Measurements from ENCODE around the gene BRPF1. TPM values are rescaled to one million over a fixed set of nuclear protein-coding genes. Genes with fewer than 3 reads are reported as not detected.
A peak's percentile ranks its signal among the peaks of the same experiment; 100 is the strongest.

BRPF1 gene
- total and polyA plus RNA-seq, 2 experiments from 2014 or later, result 10.4 to 18.3 TPM

DNA sequence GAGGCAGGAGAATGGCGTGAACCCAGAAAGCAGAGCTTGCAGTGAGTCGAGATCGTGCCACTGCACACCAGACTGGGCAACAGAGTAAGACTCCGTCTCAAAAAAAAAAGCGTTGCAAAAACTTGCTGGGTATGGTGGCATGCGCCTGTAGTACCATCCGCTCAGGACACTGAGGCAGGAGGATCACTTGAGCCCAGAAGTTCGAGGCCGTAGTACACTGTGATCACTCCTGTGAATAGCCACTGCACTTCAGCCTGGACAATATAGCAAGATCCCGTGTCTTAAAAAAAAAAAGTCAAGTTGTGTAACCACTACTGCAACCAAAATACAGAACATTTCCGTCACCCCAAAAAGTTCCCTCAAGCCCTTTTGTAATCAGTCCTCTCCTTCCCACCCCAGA lies 62.9 kb downstream of the BRPF1 start:
- H3K27me3 ChIP-seq (replicated peaks; ENCODE audit: insufficient read depth), result no peaks in the 10 kb centered on the region
- H3K79me2 ChIP-seq (ENCODE audit: insufficient read depth), result peaks cover 88% of the 10 kb centered on the region
- no peak overlapping the region for H2AFZ ChIP-seq
- 97 to 98% methylated on average over 11 of the region's 11 CpGs for WGBS, 2 experiments (ENCODE audit: low coverage in 1 of 2, low lambda C conversion rate in 2 of 2, missing lambda C conversion rate in 2 of 2)
- no peak overlapping the region for H3K27ac ChIP-seq
- no peaks in the 10 kb centered on the region for H4K20me1 ChIP-seq (ENCODE audit: insufficient read depth)
- no peak for DNase-seq
- H3K4me3 ChIP-seq, result peak overlapping the region; percentile 99; the same call in 1 of the 2 replicates
- H3K36me3 ChIP-seq (ENCODE audit: low read depth), result peaks cover 23% of the 10 kb centered on the region
- no peaks in the 10 kb centered on the region for H3K9me2 ChIP-seq (ENCODE audit: insufficient read depth)
- TF ChIP-seq EZH2 (IDR thresholded peaks at IDR 0.05; ENCODE audit: insufficient read depth, poor library complexity, severe bottlenecking), result no peak
- TF ChIP-seq EZH2phosphoT487 (IDR thresholded peaks at IDR 0.05; ENCODE audit: insufficient read depth, low read depth), result no peak
- no peak overlapping the region for H3K9ac ChIP-seq
- no peaks in the 10 kb centered on the region for H3K9me3 ChIP-seq (ENCODE audit: low read depth)
- peaks cover 13% of the 10 kb centered on the region for H3K4me1 ChIP-seq (ENCODE audit: insufficient read depth)
- peaks cover 10% of the 10 kb centered on the region for H3F3A ChIP-seq (ENCODE audit: insufficient read depth)
- in situ Hi-C loops (cut with MboI), result no loop called here
- H3K4me2 ChIP-seq (ENCODE audit: unreplicated experiment), result peak overlapping the region; percentile 97

DNA sequence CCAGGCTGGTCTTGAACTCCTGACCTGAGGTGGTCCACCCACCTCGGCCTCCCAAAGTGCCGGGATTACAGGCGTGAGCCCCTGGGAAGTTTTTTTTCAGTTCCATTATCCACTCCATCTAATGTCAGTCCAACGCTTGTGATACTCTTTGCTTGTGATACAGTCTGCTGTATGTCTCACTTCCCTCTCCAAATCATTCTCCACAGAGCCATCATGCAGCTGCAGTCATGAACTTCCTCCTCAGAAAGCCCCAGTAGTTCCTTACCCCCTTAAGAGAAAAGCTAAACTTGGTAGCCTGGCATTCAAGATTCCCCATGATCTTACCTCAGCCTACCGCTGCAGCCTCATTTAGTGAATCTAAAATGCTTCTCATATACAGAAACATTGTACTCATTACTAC lies 63.7 kb downstream of the BRPF1 start:
- Histone ChIP-seq H3K9ac (peak overlapping the region; percentile 9; the same call in 1 of the 2 replicates), H3K79me2 (ENCODE audit: insufficient read depth) (peaks cover 93% of the 10 kb centered on the region), H4K20me1 (ENCODE audit: insufficient read depth) (no peaks in the 10 kb centered on the region), H3K9me2 (ENCODE audit: insufficient read depth) (no peaks in the 10 kb centered on the region), H3K4me2 (ENCODE audit: unreplicated experiment) (no peak overlapping the region), H2AFZ (no peak overlapping the region), H3K4me1 (ENCODE audit: insufficient read depth) (peaks cover 13% of the 10 kb centered on the region), H3K27me3 (replicated peaks; ENCODE audit: insufficient read depth) (no peaks in the 10 kb centered on the region), H3K36me3 (ENCODE audit: low read depth) (peaks cover 30% of the 10 kb centered on the region), H3K4me3 (no peak overlapping the region), H3K27ac (no peak overlapping the region), H3K9me3 (ENCODE audit: low read depth) (no peaks in the 10 kb centered on the region), H3F3A (ENCODE audit: insufficient read depth) (peaks cover 18% of the 10 kb centered on the region)
- TF ChIP-seq EZH2phosphoT487 (IDR thresholded peaks at IDR 0.05; ENCODE audit: insufficient read depth, low read depth), result no peak
- no peak for TF ChIP-seq EZH2 (IDR thresholded peaks at IDR 0.05; ENCODE audit: insufficient read depth, poor library complexity, severe bottlenecking)
- DNase-seq, result no peak
- 94 to 100% methylated on average over 5 of the region's 5 CpGs for WGBS, 2 experiments (ENCODE audit: low coverage in 1 of 2, low lambda C conversion rate in 2 of 2, missing lambda C conversion rate in 2 of 2)
- in situ Hi-C loops (cut with MboI), result no loop called here

GRCh38 chr3:9797196-9797945 lies 65.8 kb downstream of the BRPF1 start:
- no peak for DNase-seq
- Histone ChIP-seq H3K4me3 (no peak overlapping the region), H3F3A (ENCODE audit: insufficient read depth) (peaks cover 24% of the 10 kb centered on the region; the same call in 1 of the 2 replicates), H3K4me1 (ENCODE audit: insufficient read depth) (peaks cover 7% of the 10 kb centered on the region), H3K9me3 (ENCODE audit: low read depth) (no peaks in the 10 kb centered on the region), H3K27me3 (replicated peaks; ENCODE audit: insufficient read depth) (no peaks in the 10 kb centered on the region), H3K9ac (no peak overlapping the region), H3K36me3 (ENCODE audit: low read depth) (peaks cover 46% of the 10 kb centered on the region), H3K9me2 (ENCODE audit: insufficient read depth) (no peaks in the 10 kb centered on the region), H4K20me1 (ENCODE audit: insufficient read depth) (no peaks in the 10 kb centered on the region), H3K79me2 (ENCODE audit: insufficient read depth) (peaks cover 90% of the 10 kb centered on the region), H2AFZ (no peak overlapping the region), H3K4me2 (ENCODE audit: unreplicated experiment) (no peak overlapping the region), H3K27ac (no peak overlapping the region)
- TF ChIP-seq EZH2 (IDR thresholded peaks at IDR 0.05; ENCODE audit: insufficient read depth, poor library complexity, severe bottlenecking), result no peak
- TF ChIP-seq EZH2phosphoT487 (IDR thresholded peaks at IDR 0.05; ENCODE audit: insufficient read depth, low read depth), result no peak
- 95 to 96% methylated on average over 12 of the region's 12 CpGs for WGBS, 2 experiments (ENCODE audit: low coverage in 1 of 2, low lambda C conversion rate in 2 of 2, missing lambda C conversion rate in 2 of 2)
- in situ Hi-C loops (cut with MboI), result no loop called here

Other genes starting within 250 kb of the BRPF1 start
- not detected in 2 replicates for gene LHFPL4, start 177.9 kb upstream of the BRPF1 start, total RNA-seq (2014; rRNA removed; shearing (Covaris generic))
- 0.19 and 0.23 TPM in 2 replicates for gene LHFPL4, start 177.9 kb upstream of the BRPF1 start, polyA plus RNA-seq (2016; fragmentation: Nextera tagmentation; extraction: Ambion mirVana)
- 25.7 and 31.0 TPM in 2 replicates for gene MTMR14, start 82.2 kb upstream of the BRPF1 start, total RNA-seq (2014; rRNA removed; shearing (Covaris generic))
- gene MTMR14, start 82.2 kb upstream of the BRPF1 start, polyA plus RNA-seq (2016; fragmentation: Nextera tagmentation; extraction: Ambion mirVana), result 22.9 and 24.0 TPM in 2 replicates
- gene CPNE9, start 27.9 kb upstream of the BRPF1 start, total RNA-seq (2014; rRNA removed; shearing (Covaris generic)), result not detected in 2 replicates
- not detected in 2 replicates for gene CPNE9, start 27.9 kb upstream of the BRPF1 start, polyA plus RNA-seq (2016; fragmentation: Nextera tagmentation; extraction: Ambion mirVana)
- gene OGG1, start 18.2 kb downstream of the BRPF1 start, total RNA-seq (2014; rRNA removed; shearing (Covaris generic)), result 18.0 and 36.5 TPM in 2 replicates
- 23.0 and 24.6 TPM in 2 replicates for gene OGG1, start 18.2 kb downstream of the BRPF1 start, polyA plus RNA-seq (2016; fragmentation: Nextera tagmentation; extraction: Ambion mirVana)
- 26.9 and 30.6 TPM in 2 replicates for gene CAMK1, start 38.2 kb downstream of the BRPF1 start, total RNA-seq (2014; rRNA removed; shearing (Covaris generic))
- gene CAMK1, start 38.2 kb downstream of the BRPF1 start, polyA plus RNA-seq (2016; fragmentation: Nextera tagmentation; extraction: Ambion mirVana), result 27.7 and 28.3 TPM in 2 replicates
- 131 and 135 TPM in 2 replicates for gene TADA3, start 60.7 kb downstream of the BRPF1 start, total RNA-seq (2014; rRNA removed; shearing (Covaris generic))
- 85.1 and 87.7 TPM in 2 replicates for gene TADA3, start 60.7 kb downstream of the BRPF1 start, polyA plus RNA-seq (2016; fragmentation: Nextera tagmentation; extraction: Ambion mirVana)
- 315 and 325 TPM in 2 replicates for gene ARPC4, start 61.3 kb downstream of the BRPF1 start, total RNA-seq (2014; rRNA removed; shearing (Covaris generic))
- 182 and 190 TPM in 2 replicates for gene ARPC4, start 61.3 kb downstream of the BRPF1 start, polyA plus RNA-seq (2016; fragmentation: Nextera tagmentation; extraction: Ambion mirVana)
- 30.3 and 31.1 TPM in 2 replicates for gene TTLL3, start 78.5 kb downstream of the BRPF1 start, total RNA-seq (2014; rRNA removed; shearing (Covaris generic))
- 20.1 and 26.9 TPM in 2 replicates for gene TTLL3, start 78.5 kb downstream of the BRPF1 start, polyA plus RNA-seq (2016; fragmentation: Nextera tagmentation; extraction: Ambion mirVana)
- 32.6 and 39.8 TPM in 2 replicates for gene RPUSD3, start 112.3 kb downstream of the BRPF1 start, total RNA-seq (2014; rRNA removed; shearing (Covaris generic))
- gene RPUSD3, start 112.3 kb downstream of the BRPF1 start, polyA plus RNA-seq (2016; fragmentation: Nextera tagmentation; extraction: Ambion mirVana), result 37.4 and 38.3 TPM in 2 replicates
- gene CIDEC, start 148.5 kb downstream of the BRPF1 start, total RNA-seq (2014; rRNA removed; shearing (Covaris generic)), result not detected in 2 replicates
- not detected in 2 replicates for gene CIDEC, start 148.5 kb downstream of the BRPF1 start, polyA plus RNA-seq (2016; fragmentation: Nextera tagmentation; extraction: Ambion mirVana)
- 32.9 and 35.7 TPM in 2 replicates for gene JAGN1, start 158.9 kb downstream of the BRPF1 start, total RNA-seq (2014; rRNA removed; shearing (Covaris generic))
- gene JAGN1, start 158.9 kb downstream of the BRPF1 start, polyA plus RNA-seq (2016; fragmentation: Nextera tagmentation; extraction: Ambion mirVana), result 45.3 and 46.8 TPM in 2 replicates
- 0.51 and 5.5 TPM in 2 replicates for gene IL17RE, start 171.1 kb downstream of the BRPF1 start, total RNA-seq (2014; rRNA removed; shearing (Covaris generic))
- 0.24 and 0.27 TPM in 2 replicates for gene IL17RE, start 171.1 kb downstream of the BRPF1 start, polyA plus RNA-seq (2016; fragmentation: Nextera tagmentation; extraction: Ambion mirVana)
- gene IL17RC, start 185.4 kb downstream of the BRPF1 start, total RNA-seq (2014; rRNA removed; shearing (Covaris generic)), result 41.8 and 49.4 TPM in 2 replicates
- 20.5 and 25.3 TPM in 2 replicates for gene IL17RC, start 185.4 kb downstream of the BRPF1 start, polyA plus RNA-seq (2016; fragmentation: Nextera tagmentation; extraction: Ambion mirVana)
- gene CRELD1, start 202.1 kb downstream of the BRPF1 start, total RNA-seq (2014; rRNA removed; shearing (Covaris generic)), result 18.2 and 29.5 TPM in 2 replicates
- 19.2 and 19.9 TPM in 2 replicates for gene CRELD1, start 202.1 kb downstream of the BRPF1 start, polyA plus RNA-seq (2016; fragmentation: Nextera tagmentation; extraction: Ambion mirVana)
- gene PRRT3, start 220.7 kb downstream of the BRPF1 start, total RNA-seq (2014; rRNA removed; shearing (Covaris generic)), result 2.9 and 7.5 TPM in 2 replicates
- 4.3 and 4.5 TPM in 2 replicates for gene PRRT3, start 220.7 kb downstream of the BRPF1 start, polyA plus RNA-seq (2016; fragmentation: Nextera tagmentation; extraction: Ambion mirVana)

Data from GM23248 (cell line).